Activated gamma-delta T cell treated with Interleukin-2 at 50 U/mL for 16 hours (primary cell): ENCODE measurements around the gene CHMP2A.
"Not testable (repeated sequence)": the region's sequence is repeated elsewhere in the genome, so short reads cannot be mapped to it uniquely, and the experiment has no call there.

Experiments
- DNase-seq: peaks from one replicate; pipeline ENCODE4 v3.0.0-alpha.2; 2020

Gene CHMP2A

DNA sequence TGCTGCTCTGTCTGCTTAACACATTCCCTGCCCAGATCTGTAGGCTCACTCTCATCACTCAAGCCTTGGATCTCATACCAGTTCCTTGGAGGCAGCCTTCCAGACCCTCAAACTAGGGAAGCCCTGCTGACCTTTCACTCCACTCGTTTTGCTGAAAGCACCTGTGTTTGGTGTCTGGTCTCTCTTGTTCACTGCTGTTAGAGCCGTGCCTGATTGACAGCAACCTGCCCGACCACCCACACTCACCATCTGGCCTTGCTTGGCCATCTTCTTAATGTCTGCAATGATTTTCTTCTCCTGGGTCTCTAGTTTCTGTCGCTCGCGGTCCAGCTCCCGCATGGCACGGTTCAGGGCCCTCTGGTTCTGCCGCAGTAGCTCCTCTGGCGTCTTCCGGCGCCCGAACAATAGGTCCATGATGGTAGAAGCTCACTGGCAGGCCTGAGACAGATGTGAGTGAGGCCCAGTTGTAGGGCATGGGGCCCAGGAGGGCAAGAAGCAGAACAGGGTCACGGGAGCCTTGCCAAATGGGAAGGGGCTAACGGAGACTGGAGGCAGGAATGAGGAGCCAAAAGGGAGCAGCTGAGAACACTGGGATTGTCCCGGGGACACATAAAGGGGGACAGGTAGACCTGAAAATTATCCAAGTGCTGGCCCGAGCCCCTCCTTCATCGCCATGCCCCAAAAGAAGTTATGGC lies 959 bp downstream of the CHMP2A start:
- no peak for DNase-seq

DNA sequence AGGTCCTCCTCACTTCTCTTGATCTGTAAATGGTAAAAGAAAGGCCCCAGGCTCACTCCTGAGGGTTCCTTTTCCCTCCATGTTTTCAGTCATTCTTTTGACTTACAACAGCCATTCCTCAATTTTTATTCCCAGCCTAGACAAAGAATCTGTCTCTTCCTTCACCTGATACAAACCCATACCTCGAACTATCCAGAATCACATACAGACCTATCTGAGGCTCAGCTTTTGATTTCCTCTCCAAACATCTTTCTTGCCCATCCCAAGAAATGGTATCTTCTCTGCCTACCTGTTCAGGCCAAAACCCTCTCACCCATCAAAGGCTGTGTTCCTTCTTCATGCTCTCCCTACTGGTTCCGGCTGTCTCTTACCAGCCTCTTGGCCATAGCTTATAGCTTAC lies 2.2 kb downstream of the CHMP2A start:
- DNase-seq: no peak

DNA sequence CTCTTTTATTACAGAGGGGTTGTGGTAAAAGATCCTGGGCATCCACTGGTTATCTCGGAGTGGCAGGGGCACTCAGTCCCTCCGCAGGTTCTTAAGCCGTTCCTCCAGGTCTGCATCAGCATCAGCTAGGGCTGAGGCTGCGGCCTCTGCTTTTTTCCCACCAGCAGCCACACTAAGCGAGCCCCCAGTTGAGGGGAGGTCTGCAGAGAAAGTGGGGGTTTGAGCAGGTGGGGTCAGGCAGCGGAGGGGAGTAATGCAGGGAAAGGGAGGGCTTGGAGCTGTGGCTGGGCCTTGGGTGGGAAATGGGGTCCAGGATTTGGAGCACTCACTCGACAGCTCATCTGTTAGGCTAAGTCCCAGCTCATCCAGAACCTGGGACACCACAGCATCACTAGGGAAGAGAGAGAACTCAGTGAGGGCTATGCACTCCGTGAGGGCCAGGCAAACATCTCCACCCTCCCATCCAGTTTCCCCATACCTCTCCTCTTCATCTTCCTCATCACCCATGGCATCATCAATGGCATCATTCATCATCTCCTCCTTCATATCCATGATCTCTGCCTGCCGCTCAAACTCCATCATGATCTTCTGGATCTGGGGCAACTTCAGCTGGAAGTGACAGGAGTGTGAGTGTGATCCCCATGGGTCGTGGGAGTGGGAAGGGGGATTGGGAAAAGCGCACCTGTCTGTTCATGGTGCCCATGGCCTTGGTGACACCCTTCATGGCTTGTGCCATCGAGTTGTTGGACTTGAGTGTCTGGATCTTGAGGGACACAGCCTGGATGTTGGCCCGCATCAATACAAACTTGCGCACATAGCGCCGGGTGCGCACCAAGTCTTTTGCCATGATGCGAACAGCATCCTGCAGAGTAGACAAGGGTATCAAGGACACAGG lies 3.1 kb downstream of the CHMP2A start:
- no peak for DNase-seq

DNA sequence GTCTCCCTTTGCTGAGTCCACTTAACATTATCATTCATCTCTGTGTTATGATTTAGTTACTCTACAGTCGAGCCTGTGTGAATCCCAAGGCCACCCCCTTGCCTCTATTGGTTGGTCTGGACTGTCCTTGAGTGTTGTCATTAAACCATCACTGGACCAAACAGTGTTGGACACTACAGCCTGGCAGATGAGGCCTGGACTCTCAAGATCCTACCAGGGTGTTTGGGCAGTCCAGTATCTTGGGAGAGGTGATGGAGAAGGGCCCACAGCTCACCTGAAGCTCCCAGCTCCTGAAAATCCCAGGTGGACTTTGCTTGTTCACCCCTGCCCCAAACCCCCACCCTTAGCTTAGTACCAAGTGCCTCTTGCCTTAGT lies 3.8 kb downstream of the CHMP2A start:
- DNase-seq: no peak

DNA sequence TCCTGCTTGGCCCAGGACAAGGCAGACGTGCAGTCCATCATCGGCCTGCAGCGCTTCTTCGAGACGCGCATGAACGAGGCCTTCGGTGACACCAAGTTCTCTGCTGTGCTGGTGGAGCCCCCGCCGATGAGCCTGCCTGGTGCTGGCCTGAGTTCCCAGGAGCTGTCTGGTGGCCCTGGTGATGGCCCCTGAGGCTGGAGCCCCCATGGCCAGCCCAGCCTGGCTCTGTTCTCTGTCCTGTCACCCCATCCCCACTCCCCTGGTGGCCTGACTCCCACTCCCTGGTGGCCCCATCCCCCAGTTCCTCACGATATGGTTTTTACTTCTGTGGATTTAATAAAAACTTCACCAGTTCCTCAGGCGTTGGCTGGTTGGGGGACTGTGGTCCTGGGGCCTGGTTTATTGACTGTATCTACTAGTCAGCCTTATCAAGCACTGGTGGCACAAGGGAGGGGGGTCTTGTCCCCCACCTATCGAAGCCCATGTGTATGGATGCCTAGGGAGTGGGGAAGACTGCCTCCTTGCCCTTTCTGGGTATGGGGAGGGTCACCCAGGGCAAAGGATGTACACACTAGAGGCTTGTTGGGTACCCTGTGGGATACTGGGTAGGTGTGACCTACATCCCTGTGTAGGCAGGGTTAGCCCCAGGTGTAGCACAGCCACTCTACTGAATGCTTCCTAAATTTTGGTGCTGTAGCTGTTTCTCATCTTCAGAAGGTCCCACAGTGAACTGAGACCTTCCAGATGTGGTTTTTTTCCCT lies 4.4 kb downstream of the CHMP2A start:
- no peak for DNase-seq

DNA sequence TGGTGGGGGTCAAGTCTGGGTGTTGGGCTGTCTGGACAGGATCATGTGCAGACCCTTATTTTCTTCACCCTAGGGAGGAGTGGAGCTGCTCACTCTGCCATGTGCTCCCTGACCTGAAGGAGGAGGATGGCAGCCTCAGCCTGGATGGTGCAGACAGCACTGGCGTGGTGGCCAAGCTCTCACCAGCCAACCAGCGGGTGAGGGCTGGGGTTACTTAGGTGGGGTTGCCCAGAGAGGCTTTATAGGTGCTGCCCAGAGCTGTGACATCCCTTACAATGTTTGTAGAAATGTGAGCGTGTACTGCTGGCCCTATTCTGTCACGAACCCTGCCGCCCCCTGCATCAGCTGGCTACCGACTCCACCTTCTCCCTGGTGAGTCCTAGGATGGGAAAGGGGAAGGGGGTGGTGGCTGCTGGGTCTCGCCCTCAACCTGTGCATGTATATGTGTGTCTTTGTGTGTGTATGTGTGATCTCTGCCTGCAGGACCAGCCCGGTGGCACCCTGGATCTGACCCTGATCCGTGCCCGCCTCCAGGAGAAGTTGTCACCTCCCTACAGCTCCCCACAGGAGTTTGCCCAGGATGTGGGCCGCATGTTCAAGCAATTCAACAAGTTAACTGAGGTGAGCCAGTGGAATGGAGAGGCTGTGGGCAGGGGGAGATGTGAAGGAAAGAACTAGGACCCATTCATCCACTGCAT lies 5.1 kb downstream of the CHMP2A start:
- DNase-seq: no peak

DNA sequence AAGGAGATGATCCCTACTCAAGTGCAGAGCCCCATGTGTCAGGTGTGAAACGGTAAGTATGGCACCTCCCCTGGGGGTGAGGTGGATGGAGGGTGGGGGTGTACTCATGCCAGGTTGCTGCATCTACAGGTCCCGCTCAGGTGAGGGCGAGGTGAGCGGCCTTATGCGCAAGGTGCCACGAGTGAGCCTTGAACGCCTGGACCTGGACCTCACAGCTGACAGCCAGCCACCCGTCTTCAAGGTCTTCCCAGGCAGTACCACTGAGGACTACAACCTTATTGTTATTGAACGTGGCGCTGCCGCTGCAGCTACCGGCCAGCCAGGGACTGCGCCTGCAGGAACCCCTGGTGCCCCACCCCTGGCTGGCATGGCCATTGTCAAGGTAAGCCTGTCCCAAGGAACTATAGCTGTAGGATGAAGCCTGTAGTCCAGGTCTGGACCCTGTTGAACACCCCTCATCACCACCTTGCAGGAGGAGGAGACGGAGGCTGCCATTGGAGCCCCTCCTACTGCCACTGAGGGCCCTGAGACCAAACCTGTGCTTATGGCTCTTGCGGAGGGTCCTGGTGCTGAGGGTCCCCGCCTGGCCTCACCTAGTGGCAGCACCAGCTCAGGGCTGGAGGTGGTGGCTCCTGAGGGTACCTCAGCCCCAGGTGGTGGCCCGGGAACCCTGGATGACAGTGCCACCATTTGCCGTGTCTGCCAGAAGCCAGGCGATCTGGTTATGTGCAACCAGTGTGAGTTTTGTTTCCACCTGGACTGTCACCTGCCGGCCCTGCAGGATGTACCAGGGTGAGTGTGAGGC lies 5.8 kb downstream of the CHMP2A start:
- DNase-seq: no peak

DNA sequence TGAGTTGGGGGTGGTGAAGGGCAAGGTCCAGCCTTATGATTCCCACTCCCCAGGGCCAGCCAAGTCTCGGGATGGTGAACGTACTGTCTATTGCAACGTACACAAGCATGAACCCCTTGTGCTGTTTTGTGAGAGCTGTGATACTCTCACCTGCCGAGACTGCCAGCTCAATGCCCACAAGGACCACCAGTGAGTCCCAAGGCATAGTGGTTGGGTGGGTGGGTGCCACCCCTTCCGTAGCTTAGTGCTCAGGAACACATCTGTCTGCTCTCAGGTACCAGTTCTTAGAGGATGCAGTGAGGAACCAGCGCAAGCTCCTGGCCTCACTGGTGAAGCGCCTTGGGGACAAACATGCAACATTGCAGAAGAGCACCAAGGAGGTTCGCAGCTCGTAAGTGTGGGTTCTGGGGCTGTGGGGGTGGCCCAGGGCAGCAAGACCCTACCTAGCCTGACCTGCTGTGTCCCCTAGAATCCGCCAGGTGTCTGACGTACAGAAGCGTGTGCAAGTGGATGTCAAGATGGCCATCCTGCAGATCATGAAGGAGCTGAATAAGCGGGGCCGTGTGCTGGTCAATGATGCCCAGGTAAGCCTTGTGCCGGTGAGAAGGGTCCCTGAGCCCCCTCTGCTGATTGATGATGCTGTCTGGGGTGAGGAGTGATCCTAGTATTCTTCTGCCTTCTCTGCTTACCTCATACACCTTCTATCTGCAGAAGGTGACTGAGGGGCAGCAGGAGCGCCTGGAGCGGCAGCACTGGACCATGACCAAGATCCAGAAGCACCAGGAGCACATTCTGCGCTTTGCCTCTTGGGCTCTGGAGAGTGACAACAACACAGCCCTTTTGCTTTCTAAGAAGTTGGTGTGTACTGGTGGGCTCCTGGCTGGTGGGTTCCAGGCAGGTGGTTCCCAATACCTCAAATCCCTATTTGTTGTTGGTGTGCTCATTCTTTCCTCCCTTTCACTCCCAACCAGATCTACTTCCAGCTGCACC lies 7.3 kb downstream of the CHMP2A start:
- DNase-seq: no peak

DNA sequence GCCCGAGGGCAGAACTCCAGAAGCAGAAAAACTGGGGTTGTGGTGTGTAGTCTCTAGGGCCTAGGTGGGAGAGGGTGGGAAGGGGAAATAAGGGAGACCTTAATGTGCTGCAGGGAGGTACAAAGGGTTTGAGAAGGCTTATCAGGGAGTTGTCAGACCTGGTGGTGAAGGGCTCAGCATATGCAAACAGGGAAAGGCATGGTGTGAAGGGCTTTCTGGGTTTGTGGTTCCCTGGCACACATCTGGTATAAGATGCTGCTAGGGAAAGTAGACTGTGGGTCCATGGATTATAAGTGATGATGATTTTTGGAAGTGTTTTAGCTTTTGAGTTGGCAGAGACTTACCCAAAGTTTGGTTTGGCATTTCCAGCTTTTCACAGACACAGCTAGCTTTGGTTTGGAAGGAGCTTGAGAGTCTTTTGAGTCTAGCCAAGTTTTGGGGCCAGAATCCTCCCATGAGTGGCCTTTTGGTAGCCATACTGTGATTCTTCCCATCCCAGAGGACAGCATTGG lies 8.8 kb downstream of the CHMP2A start:
- no peak for DNase-seq

DNA sequence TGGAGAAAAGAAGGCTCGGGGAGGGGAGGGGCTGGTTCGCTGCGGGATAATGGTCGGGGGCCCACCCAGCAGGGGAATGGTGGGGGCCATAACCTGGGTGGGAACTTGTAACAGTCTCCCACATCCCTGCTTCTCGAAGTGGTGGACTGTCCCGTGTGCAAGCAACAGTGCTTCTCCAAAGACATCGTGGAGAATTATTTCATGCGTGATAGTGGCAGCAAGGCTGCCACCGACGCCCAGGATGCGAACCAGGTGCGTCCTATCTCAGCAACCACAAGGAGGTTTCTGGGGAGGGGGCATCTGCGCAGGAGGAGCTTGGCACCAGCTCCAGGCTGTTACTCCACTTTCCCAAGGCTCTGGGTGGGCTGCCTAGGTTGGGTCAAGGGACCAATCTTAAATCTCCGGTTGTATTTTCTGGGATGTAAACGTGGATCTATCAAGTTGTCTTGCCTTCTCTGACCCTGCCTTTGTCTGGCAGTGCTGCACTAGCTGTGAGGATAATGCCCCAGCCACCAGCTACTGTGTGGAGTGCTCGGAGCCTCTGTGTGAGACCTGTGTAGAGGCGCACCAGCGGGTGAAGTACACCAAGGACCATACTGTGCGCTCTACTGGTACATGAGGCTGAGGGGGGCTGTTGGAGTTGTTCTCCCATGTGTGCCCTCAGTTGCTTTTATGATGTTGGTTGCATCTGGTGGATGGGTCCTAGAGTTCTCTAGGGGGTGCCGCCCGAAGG lies 9.5 kb downstream of the CHMP2A start:
- DNase-seq: no peak

DNA sequence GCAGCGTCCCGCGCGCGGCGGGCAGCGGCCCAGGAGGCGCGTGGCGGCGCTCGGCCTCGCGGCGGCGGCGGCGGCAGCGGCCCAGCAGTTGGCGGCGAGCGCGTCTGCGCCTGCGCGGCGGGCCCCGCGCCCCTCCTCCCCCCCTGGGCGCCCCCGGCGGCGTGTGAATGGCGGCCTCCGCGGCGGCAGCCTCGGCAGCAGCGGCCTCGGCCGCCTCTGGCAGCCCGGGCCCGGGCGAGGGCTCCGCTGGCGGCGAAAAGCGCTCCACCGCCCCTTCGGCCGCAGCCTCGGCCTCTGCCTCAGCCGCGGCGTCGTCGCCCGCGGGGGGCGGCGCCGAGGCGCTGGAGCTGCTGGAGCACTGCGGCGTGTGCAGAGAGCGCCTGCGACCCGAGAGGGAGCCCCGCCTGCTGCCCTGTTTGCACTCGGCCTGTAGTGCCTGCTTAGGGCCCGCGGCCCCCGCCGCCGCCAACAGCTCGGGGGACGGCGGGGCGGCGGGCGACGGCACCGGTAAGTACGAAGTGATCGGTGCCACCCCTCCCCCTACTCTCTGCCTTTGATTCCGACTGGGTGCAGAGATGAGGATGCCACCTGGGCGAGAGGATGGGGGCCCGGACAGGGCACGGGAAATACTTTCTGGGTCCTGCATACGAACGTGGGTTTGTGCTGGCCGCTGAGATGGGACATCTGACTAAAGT lies 10.2 kb downstream of the CHMP2A start:
- peak; percentile 68 for DNase-seq

DNA sequence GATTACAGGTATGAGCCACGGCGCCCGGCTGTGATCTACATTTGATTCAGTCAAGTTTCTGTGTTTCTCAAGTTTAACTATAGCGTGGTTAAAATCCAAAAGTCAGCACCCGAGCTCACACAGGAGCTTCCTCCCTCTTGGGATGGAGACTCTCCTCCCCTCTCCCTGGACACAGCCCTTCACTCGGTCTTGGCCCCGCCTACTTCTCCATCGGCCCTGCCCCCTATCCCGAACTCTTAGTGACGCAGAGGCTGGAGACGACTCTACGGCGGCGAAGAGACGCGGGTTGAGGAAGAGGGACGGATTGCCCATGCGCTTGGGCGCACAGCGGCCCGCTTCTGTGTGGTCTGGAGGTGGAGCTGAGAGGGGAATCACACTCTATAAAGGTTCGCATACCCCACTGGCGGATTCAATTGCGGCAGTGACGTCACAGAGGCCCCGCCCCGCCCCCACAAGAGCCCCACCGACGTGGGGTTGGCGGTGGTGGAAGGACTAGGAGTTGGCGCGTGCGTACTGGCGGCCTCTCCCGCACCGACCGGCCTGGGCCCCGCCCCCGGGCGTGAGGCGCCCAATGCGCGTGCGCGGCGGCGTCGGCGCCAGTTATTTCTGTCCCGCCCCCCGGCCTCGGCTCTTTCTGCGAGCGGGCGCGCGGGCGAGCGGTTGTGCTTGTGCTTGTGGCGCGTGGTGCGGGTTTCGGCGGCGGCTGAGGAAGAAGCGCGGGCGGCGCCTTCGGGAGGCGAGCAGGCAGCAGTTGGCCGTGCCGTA lies 10.9 kb downstream of the CHMP2A start, which contains the start of gene TRIM28:
TSS of gene TRIM28 (plus strand) at position 239 of the 765 bp plus-strand sequence. CDS start 694 bp downstream, outside the sequence.
- peak; percentile 100 for DNase-seq

DNA sequence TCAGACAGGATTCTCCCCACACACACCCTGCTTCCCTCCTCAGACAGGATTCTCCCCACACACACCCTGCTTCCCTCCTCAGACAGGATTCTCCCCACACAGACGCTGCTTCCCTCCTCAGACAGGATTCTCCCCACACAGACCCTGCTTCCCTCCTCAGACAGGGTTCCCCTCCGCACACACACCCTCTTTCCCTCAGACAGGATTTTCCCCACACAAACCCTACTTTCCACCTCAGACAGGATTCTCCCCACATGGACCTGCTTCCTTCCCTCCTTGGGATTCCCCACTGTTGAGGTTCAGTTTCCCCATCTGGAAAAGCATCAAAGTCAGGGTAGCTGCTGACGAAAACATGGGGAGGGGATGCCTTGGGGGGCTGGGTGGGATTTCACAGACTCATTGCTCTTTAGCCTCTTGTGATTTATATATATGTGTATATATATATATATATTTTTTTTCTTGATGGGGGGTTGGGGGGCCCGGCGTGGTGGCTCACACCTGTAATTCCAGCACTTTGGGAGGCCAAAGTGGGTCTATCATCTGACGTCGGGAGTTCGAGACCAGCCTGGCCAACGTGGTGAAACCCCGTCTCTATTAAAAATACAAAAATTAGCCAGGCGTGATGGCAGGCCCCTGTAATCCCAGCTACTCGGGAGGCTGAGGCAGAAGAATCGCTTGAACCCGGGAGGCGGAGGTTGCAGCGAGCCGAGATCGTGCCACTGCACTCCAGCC lies 12.1 kb downstream of the CHMP2A start:
- DNase-seq: not testable (repeated sequence)

DNA sequence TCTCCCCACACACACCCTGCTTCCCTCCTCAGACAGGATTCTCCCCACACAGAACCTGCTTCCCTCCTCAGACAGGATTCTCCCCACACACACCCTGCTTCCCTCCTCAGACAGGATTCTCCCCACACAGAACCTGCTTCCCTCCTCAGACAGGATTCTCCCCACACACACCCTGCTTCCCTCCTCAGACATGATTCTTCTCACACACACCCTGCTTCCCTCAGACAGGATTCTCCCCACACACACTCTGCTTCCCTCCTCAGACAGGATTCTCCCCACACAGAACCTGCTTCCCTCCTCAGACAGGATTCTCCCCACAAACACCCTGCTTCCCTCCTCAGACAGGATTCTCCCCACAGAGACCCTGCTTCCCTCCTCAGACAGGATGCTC lies 15.7 kb downstream of the CHMP2A start:
- DNase-seq: not testable (repeated sequence)

DNA sequence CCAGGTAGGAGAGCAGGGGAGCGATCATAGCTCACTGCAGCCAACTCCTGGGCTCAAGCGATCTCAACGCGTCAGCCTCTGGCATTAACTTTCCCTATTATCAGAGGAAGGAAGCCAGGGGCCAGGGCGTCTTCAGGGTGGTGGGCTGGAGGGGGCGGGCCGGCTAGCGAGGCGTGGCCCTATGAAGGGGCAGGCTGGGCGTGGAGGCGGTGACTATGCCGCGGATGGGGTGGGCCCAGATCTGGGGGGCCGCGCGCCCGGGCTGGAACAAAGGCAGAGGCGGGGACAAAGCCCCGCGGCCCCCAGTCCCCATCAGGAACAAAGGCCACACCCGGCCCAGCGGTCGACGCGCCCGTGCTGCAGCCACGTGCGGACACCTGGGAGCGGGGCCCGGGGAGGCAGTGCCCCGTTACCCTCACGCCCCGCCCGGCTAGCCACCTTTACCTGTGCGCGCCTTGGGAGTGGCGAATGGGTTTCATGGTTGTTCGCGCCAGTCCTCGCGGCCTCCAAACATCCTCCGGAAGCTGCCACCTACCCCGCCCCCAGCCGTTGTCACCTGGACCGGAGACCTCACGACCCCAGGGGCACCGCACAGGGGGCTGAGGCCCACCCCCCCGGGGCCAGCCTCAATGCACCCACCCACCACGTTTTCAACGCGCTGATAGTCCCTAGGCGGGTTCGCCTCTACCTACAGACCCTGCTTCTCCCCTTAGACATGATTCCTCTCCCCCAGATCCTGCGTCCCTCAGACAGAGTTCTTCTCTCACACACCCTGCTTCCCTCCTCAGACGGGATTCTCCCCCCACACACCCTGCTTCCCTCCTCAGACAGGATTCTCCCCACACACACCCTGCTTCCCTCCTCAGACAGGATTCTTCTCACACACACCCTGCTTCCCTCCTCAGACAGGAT lies 16.4 kb downstream of the CHMP2A start:
- DNase-seq: peak; percentile 48
